DOHH2 (cell line): ENCODE results near the gene CROCC.

ENCODE experiments used
- H3F3A ChIP-seq: fragments of 200-600 bp; sonication (generic), shearing (Covaris generic); 2 replicates; pipeline ENCODE4 v1.6.0; 2016; ENCODE audit warnings: antibody characterized with exemption, mild to moderate bottlenecking; ENCODE audit not compliant: control insufficient read depth, insufficient read depth
- H3K27ac ChIP-seq: fragments of 200-600 bp; sonication (generic); 2 replicates; pipeline ENCODE4 v1.5.1; 2014; ENCODE audit warnings: low read depth, mild to moderate bottlenecking, low read length, moderate library complexity
- H3K27me3 ChIP-seq: fragments of 200-600 bp; sonication (generic); 2 replicates; pipeline ENCODE4 v1.6.1; 2014; ENCODE audit warnings: mild to moderate bottlenecking, low read length, mixed read lengths; ENCODE audit not compliant: control insufficient read depth
- H3K36me3 ChIP-seq: fragments of 200-600 bp; sonication (generic); 2 replicates; pipeline ENCODE4 v1.6.1; 2014; ENCODE audit warnings: mild to moderate bottlenecking, low read length, moderate library complexity, mixed read lengths; ENCODE audit not compliant: control insufficient read depth
- H3K4me1 ChIP-seq: fragments of 200-600 bp; sonication (generic); 2 replicates; pipeline ENCODE4 v1.6.1; 2014; ENCODE audit warnings: mild to moderate bottlenecking, low read length, mixed read lengths; ENCODE audit not compliant: control insufficient read depth
- H3K4me2 ChIP-seq: fragments of 200-600 bp; sonication (generic); 2 replicates; pipeline ENCODE4 v1.6.0; 2014; ENCODE audit warnings: mild to moderate bottlenecking, low read length, moderate library complexity
- H3K4me3 ChIP-seq: fragments of 200-600 bp; sonication (generic); 2 replicates; pipeline ENCODE4 v1.5.1; 2014; ENCODE audit warnings: mild to moderate bottlenecking, low read length, mixed read lengths
- H3K79me2 ChIP-seq: fragments of 200-600 bp; sonication (generic); 2 replicates; pipeline ENCODE4 v1.6.1; 2014; ENCODE audit warnings: mild to moderate bottlenecking, low read length, mixed read lengths; ENCODE audit not compliant: control insufficient read depth
- H3K9me2 ChIP-seq: fragments of 200-600 bp; sonication (generic); replicated peaks from 2 replicates; pipeline ENCODE4 v1.6.1; 2014; ENCODE audit warnings: mild to moderate bottlenecking, low read length, mixed read lengths; ENCODE audit not compliant: control insufficient read depth
- H3K9me3 ChIP-seq: fragments of 200-600 bp; sonication (generic); 2 replicates; pipeline ENCODE4 v1.6.1; 2014; ENCODE audit warnings: antibody characterized with exemption, low read length, mixed read lengths; ENCODE audit not compliant: control insufficient read depth, insufficient read depth
- H4K20me1 ChIP-seq: fragments of 200-600 bp; sonication (generic); 2 replicates; pipeline ENCODE4 v1.6.0; 2014; ENCODE audit warnings: low read depth, mild to moderate bottlenecking, antibody characterized with exemption, low read length, moderate library complexity; ENCODE audit not compliant: control insufficient read depth, insufficient read depth
- CTCF ChIP-seq: fragments of 200-600 bp; sonication (generic); IDR thresholded peaks from one replicate; pipeline ENCODE4 v1.5.1; 2014; ENCODE audit warnings: antibody characterized with exemption, mild to moderate bottlenecking, low read depth, low read length; ENCODE audit not compliant: poor library complexity, severe bottlenecking
- EZH2phosphoT487 ChIP-seq: fragments of 200-600 bp; sonication (generic); IDR thresholded peaks from 2 replicates; pipeline ENCODE4 v1.6.1; 2017; ENCODE audit warnings: borderline replicate concordance, mild to moderate bottlenecking, antibody characterized with exemption, low read length, moderate library complexity, mixed read lengths

Gene CROCC

GRCh38 chr1:16920951-16921350, 780 bp upstream of the CROCC start:
- Histone ChIP-seq H3K4me2 (peak overlapping the region; percentile 74), H3K4me3 (peak overlapping the region; percentile 59), H3K27ac (no peak overlapping the region), H3K9me2 (no peaks in the 10 kb centered on the region), H3K79me2 (no peaks in the 10 kb centered on the region), H3K36me3 (no peaks in the 10 kb centered on the region), H3K27me3 (no peaks in the 10 kb centered on the region), H3F3A (no peaks in the 10 kb centered on the region), H4K20me1 (no peaks in the 10 kb centered on the region), H3K9me3 (no peaks in the 10 kb centered on the region), H3K4me1 (peaks cover 15% of the 10 kb centered on the region)
- TF ChIP-seq CTCF (no peak), EZH2phosphoT487 (no peak)

- Histone ChIP-seq H3K4me2 (peak overlapping the region; percentile 74), H3K4me3 (no peak overlapping the region), H3K79me2 (no peaks in the 10 kb centered on the region), H3K9me2 (no peaks in the 10 kb centered on the region), H3K4me1 (peaks cover 15% of the 10 kb centered on the region), H3K27me3 (no peaks in the 10 kb centered on the region), H4K20me1 (no peaks in the 10 kb centered on the region), H3K9me3 (no peaks in the 10 kb centered on the region), H3K36me3 (no peaks in the 10 kb centered on the region), H3K27ac (no peak overlapping the region), H3F3A (no peaks in the 10 kb centered on the region)
- TF ChIP-seq EZH2phosphoT487 (no peak), CTCF (no peak)
Observed at GRCh38 chr1:16922466-16922865, 735 bp downstream of the CROCC start.

- no peak overlapping the region for H3K4me3 ChIP-seq
- H3K36me3 ChIP-seq: no peaks in the 10 kb centered on the region
- H3K4me2 ChIP-seq: no peak overlapping the region
- no peaks in the 10 kb centered on the region for H3F3A ChIP-seq
- no peaks in the 10 kb centered on the region for H3K9me3 ChIP-seq
- peaks cover 15% of the 10 kb centered on the region for H3K4me1 ChIP-seq
- no peak overlapping the region for H3K27ac ChIP-seq
- TF ChIP-seq EZH2phosphoT487: no peak
- TF ChIP-seq CTCF: no peak
- H4K20me1 ChIP-seq: no peaks in the 10 kb centered on the region
- no peaks in the 10 kb centered on the region for H3K79me2 ChIP-seq
- no peaks in the 10 kb centered on the region for H3K9me2 ChIP-seq
- H3K27me3 ChIP-seq: no peaks in the 10 kb centered on the region
Observed at GRCh38 chr1:16922885-16923431, 1.2 kb downstream of the CROCC start.
